ENCODE measurements around the gene MMP13. TPM values are rescaled to one million over a fixed set of nuclear protein-coding genes. Genes with fewer than 3 reads are reported as not detected.

Gene MMP13
- total RNA-seq, 2 donors from 2014 or later = 3.0 TPM; not detected in 1

DNA sequence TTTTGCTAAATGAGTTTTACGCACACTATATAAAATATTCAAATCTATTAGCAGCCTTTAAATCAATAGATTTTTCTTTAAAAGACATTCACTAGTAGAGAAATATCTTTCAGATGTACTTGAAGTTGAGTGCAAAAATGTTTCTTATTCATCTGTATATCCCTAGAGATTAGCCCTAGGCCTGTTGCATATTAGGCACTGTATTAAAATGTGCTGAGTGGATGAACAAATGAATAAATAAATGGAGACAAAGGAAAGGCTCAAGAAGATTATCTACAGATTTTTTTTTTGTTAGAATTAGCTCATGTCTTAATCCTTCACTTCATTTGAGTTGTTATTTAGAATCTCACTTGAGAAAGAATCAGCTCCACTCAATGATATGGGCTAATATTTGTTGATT is 12.0 kb upstream of the MMP13 start:
- 92% methylated on average over 1 of the region's 1 CpG for WGBS
- no peak overlapping the region for H3K4me3 ChIP-seq
- no peaks in the 10 kb centered on the region for H3K9me3 ChIP-seq
- intact Hi-C loops (cut with DNase I) = no loop called here
- no peaks in the 10 kb centered on the region for H3K27me3 ChIP-seq (replicated peaks; ENCODE audit: insufficient read depth)
- no peak overlapping the region for H3K27ac ChIP-seq
- no peaks in the 10 kb centered on the region for H3K4me1 ChIP-seq (replicated peaks)
- DNase-seq (ENCODE audit: low spot score) = no peak
- no peak for TF ChIP-seq POLR2AphosphoS5 (IDR thresholded peaks at IDR 0.05)
- TF ChIP-seq, protein P1, sequence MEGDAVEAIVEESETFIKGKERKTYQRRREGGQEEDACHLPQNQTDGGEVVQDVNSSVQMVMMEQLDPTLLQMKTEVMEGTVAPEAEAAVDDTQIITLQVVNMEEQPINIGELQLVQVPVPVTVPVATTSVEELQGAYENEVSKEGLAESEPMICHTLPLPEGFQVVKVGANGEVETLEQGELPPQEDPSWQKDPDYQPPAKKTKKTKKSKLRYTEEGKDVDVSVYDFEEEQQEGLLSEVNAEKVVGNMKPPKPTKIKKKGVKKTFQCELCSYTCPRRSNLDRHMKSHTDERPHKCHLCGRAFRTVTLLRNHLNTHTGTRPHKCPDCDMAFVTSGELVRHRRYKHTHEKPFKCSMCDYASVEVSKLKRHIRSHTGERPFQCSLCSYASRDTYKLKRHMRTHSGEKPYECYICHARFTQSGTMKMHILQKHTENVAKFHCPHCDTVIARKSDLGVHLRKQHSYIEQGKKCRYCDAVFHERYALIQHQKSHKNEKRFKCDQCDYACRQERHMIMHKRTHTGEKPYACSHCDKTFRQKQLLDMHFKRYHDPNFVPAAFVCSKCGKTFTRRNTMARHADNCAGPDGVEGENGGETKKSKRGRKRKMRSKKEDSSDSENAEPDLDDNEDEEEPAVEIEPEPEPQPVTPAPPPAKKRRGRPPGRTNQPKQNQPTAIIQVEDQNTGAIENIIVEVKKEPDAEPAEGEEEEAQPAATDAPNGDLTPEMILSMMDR (IDR thresholded peaks at IDR 0.05) = no peak
- no peak for TF ChIP-seq POLR2A (IDR thresholded peaks at IDR 0.05)
- H3K36me3 ChIP-seq = no peaks in the 10 kb centered on the region

DNA sequence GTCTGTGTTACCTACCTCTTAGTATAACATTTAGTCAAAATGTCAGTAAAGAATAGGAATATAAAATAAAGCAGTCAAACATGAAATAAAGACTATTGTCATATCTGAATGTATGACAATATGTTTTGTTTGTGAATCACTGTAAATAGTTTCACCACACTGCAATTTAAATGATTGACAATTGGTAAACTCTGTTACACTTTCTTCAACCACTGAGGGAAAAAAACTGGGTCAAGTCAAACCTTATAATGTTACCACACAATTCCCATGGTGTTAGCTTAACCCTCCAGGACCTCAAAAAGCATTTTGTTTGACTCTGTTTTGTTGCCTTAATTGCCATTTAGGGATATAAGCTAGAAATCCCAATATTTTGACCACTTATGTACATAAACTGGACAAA is 10.5 kb upstream of the MMP13 start:
- Histone ChIP-seq H3K27me3 (replicated peaks; ENCODE audit: insufficient read depth) (no peaks in the 10 kb centered on the region), H3K9me3 (no peaks in the 10 kb centered on the region), H3K27ac (no peak overlapping the region), H3K36me3 (no peaks in the 10 kb centered on the region), H3K4me3 (no peak overlapping the region), H3K4me1 (replicated peaks) (no peaks in the 10 kb centered on the region)
- intact Hi-C loops (cut with DNase I) = no loop called here
- TF ChIP-seq POLR2A (IDR thresholded peaks at IDR 0.05) (no peak), POLR2AphosphoS5 (IDR thresholded peaks at IDR 0.05) (no peak)
- TF ChIP-seq, protein P1 (IDR thresholded peaks at IDR 0.05) = no peak
- DNase-seq (ENCODE audit: low spot score) = no peak

- no peak overlapping the region for H3K4me3 ChIP-seq
- intact Hi-C loops (cut with DNase I) = no loop called here
- WGBS = 59% methylated on average over 14 of the region's 14 CpGs
These were observed 9.3 kb upstream of the MMP13 start for GRCh38 chr11:102964867-102965266.

GRCh38 chr11:102957953-102958352 is 2.4 kb upstream of the MMP13 start:
- H3K4me3 ChIP-seq = no peak overlapping the region
- TF ChIP-seq POLR2AphosphoS5 (IDR thresholded peaks at IDR 0.05) = no peak
- TF ChIP-seq, protein P1 (IDR thresholded peaks at IDR 0.05) = no peak
- no peak for TF ChIP-seq POLR2A (IDR thresholded peaks at IDR 0.05)
- no peaks in the 10 kb centered on the region for H3K36me3 ChIP-seq
- H3K27ac ChIP-seq = no peak overlapping the region
- 57% methylated on average over 2 of the region's 2 CpGs for WGBS
- no peak for DNase-seq (ENCODE audit: low spot score)
- H3K27me3 ChIP-seq (replicated peaks; ENCODE audit: insufficient read depth) = no peaks in the 10 kb centered on the region
- no peaks in the 10 kb centered on the region for H3K4me1 ChIP-seq (replicated peaks)
- no peaks in the 10 kb centered on the region for H3K9me3 ChIP-seq
- intact Hi-C loops (cut with DNase I) = no loop called here

More at GRCh38 chr11:102964867-102965266, 9.3 kb upstream of the MMP13 start:
- no peaks in the 10 kb centered on the region for H3K4me1 ChIP-seq (replicated peaks)
- H3K27ac ChIP-seq = no peak overlapping the region
- no peaks in the 10 kb centered on the region for H3K9me3 ChIP-seq
- no peaks in the 10 kb centered on the region for H3K36me3 ChIP-seq
- TF ChIP-seq, protein P1 (IDR thresholded peaks at IDR 0.05) = no peak
- no peak for TF ChIP-seq POLR2A (IDR thresholded peaks at IDR 0.05)
- no peak for TF ChIP-seq POLR2AphosphoS5 (IDR thresholded peaks at IDR 0.05)
- no peak for DNase-seq (ENCODE audit: low spot score)
- no peaks in the 10 kb centered on the region for H3K27me3 ChIP-seq (replicated peaks; ENCODE audit: insufficient read depth)

- Histone ChIP-seq H3K36me3 (no peaks in the 10 kb centered on the region), H3K27ac (no peak overlapping the region), H3K9me3 (no peaks in the 10 kb centered on the region), H3K27me3 (replicated peaks; ENCODE audit: insufficient read depth) (no peaks in the 10 kb centered on the region), H3K4me1 (replicated peaks) (no peaks in the 10 kb centered on the region), H3K4me3 (no peak overlapping the region)
- 96% methylated on average over 2 of the region's 2 CpGs for WGBS
- DNase-seq (ENCODE audit: low spot score) = no peak
- TF ChIP-seq POLR2A (IDR thresholded peaks at IDR 0.05) = no peak
- TF ChIP-seq, protein P1 (IDR thresholded peaks at IDR 0.05) = no peak
- no peak for TF ChIP-seq POLR2AphosphoS5 (IDR thresholded peaks at IDR 0.05)
- intact Hi-C loops (cut with DNase I) = no loop called here
These were observed 4.9 kb downstream of the MMP13 start for GRCh38 chr11:102950622-102951081.
